B cell (primary cell): ENCODE results near the gene ZDHHC11.

ENCODE experiments used
- CTCF ChIP-seq: fragments of 200-600 bp; IDR thresholded peaks from one replicate; pipeline ENCODE4 v1.8.0; 2022; ENCODE audit warnings: antibody characterized with exemption, mild to moderate bottlenecking
- EZH2 ChIP-seq: IDR thresholded peaks from 2 replicates; pipeline ENCODE4 v1.6.1; 2012; ENCODE audit warnings: borderline replicate concordance, low read depth, mild to moderate bottlenecking, moderate library complexity, low read length; ENCODE audit not compliant: insufficient read depth, poor library complexity, severe bottlenecking

- no peak for TF ChIP-seq CTCF
- no peak for TF ChIP-seq EZH2
These were observed 1.0 kb downstream of the ZDHHC11 start for GRCh38 chr5:849651-850301.
